ENCODE measurements around the gene ATP10B. TPM values are rescaled to one million over a fixed set of nuclear protein-coding genes. Genes with fewer than 3 reads are reported as not detected.

ATP10B gene
- total and polyA plus RNA-seq, 2 of the 8 experiments (the other 6 are each of a cell fraction or from before 2014, with no cell fraction given) = 0.06 to 0.11 TPM

DNA sequence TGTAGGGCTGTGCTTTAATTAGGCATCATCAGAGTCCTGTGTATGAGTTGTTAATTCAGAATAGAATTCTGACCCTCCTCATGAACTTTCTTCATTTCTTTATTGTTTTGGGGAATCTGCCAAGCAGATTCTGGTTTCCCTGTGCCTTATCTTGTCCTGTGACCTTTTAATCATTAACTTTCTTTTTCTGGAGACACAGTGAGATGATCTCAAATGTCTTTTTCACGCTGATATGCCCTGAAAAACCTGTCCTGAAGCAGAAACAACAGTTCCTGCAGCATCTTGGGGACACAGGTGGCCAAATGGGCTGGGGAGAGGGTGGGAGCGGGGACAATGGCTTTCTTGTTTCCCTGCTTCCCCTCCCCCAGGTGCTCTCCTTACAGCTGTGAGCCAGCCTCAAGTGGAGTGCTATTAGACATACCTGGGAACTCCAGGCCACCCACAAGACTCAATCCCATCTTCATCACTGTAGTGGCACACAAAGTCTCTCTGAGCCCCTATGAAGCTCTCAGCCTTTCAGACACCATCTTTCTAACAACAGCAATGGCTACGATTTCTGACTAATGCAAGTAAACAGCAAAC lies 213.8 kb downstream of the ATP10B start (continued):
- TF ChIP-seq SUZ12 (IDR thresholded peaks at IDR 0.05; ENCODE audit: low read length) (no peak), SP4 (IDR thresholded peaks at IDR 0.05; ENCODE audit: low read length) (no peak), SIX5 (IDR thresholded peaks at IDR 0.05; ENCODE audit: low read depth, low read length) (no peak), TAF7 (optimal IDR thresholded peaks at IDR 0.05; ENCODE audit: borderline replicate concordance, low read depth, low read length) (no peak), BRCA1 (IDR thresholded peaks at IDR 0.05; ENCODE audit: low read depth, low read length) (no peak), KDM1A (IDR thresholded peaks at IDR 0.05; ENCODE audit: borderline replicate concordance, low read length) (no peak)
- TF ChIP-seq, protein P1, sequence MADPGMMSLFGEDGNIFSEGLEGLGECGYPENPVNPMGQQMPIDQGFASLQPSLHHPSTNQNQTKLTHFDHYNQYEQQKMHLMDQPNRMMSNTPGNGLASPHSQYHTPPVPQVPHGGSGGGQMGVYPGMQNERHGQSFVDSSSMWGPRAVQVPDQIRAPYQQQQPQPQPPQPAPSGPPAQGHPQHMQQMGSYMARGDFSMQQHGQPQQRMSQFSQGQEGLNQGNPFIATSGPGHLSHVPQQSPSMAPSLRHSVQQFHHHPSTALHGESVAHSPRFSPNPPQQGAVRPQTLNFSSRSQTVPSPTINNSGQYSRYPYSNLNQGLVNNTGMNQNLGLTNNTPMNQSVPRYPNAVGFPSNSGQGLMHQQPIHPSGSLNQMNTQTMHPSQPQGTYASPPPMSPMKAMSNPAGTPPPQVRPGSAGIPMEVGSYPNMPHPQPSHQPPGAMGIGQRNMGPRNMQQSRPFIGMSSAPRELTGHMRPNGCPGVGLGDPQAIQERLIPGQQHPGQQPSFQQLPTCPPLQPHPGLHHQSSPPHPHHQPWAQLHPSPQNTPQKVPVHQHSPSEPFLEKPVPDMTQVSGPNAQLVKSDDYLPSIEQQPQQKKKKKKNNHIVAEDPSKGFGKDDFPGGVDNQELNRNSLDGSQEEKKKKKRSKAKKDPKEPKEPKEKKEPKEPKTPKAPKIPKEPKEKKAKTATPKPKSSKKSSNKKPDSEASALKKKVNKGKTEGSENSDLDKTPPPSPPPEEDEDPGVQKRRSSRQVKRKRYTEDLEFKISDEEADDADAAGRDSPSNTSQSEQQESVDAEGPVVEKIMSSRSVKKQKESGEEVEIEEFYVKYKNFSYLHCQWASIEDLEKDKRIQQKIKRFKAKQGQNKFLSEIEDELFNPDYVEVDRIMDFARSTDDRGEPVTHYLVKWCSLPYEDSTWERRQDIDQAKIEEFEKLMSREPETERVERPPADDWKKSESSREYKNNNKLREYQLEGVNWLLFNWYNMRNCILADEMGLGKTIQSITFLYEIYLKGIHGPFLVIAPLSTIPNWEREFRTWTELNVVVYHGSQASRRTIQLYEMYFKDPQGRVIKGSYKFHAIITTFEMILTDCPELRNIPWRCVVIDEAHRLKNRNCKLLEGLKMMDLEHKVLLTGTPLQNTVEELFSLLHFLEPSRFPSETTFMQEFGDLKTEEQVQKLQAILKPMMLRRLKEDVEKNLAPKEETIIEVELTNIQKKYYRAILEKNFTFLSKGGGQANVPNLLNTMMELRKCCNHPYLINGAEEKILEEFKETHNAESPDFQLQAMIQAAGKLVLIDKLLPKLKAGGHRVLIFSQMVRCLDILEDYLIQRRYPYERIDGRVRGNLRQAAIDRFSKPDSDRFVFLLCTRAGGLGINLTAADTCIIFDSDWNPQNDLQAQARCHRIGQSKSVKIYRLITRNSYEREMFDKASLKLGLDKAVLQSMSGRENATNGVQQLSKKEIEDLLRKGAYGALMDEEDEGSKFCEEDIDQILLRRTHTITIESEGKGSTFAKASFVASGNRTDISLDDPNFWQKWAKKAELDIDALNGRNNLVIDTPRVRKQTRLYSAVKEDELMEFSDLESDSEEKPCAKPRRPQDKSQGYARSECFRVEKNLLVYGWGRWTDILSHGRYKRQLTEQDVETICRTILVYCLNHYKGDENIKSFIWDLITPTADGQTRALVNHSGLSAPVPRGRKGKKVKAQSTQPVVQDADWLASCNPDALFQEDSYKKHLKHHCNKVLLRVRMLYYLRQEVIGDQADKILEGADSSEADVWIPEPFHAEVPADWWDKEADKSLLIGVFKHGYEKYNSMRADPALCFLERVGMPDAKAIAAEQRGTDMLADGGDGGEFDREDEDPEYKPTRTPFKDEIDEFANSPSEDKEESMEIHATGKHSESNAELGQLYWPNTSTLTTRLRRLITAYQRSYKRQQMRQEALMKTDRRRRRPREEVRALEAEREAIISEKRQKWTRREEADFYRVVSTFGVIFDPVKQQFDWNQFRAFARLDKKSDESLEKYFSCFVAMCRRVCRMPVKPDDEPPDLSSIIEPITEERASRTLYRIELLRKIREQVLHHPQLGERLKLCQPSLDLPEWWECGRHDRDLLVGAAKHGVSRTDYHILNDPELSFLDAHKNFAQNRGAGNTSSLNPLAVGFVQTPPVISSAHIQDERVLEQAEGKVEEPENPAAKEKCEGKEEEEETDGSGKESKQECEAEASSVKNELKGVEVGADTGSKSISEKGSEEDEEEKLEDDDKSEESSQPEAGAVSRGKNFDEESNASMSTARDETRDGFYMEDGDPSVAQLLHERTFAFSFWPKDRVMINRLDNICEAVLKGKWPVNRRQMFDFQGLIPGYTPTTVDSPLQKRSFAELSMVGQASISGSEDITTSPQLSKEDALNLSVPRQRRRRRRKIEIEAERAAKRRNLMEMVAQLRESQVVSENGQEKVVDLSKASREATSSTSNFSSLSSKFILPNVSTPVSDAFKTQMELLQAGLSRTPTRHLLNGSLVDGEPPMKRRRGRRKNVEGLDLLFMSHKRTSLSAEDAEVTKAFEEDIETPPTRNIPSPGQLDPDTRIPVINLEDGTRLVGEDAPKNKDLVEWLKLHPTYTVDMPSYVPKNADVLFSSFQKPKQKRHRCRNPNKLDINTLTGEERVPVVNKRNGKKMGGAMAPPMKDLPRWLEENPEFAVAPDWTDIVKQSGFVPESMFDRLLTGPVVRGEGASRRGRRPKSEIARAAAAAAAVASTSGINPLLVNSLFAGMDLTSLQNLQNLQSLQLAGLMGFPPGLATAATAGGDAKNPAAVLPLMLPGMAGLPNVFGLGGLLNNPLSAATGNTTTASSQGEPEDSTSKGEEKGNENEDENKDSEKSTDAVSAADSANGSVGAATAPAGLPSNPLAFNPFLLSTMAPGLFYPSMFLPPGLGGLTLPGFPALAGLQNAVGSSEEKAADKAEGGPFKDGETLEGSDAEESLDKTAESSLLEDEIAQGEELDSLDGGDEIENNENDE (IDR thresholded peaks at IDR 0.05; ENCODE audit: insufficient replicate concordance, low read length) = no peak

Measured in H1 (cell line).